ENCODE data around the gene RXFP4. TPM values are rescaled to one million over a fixed set of nuclear protein-coding genes. Genes with fewer than 3 reads are reported as not detected.

Gene RXFP4
- total and polyA plus RNA-seq, 4 donors = not detected

GRCh38 chr1:155942578-155943141 lies 1.2 kb downstream of the RXFP4 start:
- Histone ChIP-seq H3K4me3 (ENCODE audit: low read depth in 1 of 3, low read length in 3 of 3) (no peak overlapping the region), H3K9me3 (ENCODE audit: control insufficient read depth in 4 of 4, low read length in 3 of 4) (no peaks in the 10 kb centered on the region), H3K9ac (ENCODE audit: low read depth in 1 of 2, low read length in 2 of 2) (no peak overlapping the region), H3K27ac (ENCODE audit: low read depth in 1 of 2, low read length in 2 of 2) (no peak overlapping the region), H3K4me1 (ENCODE audit: control insufficient read depth in 4 of 4, insufficient read depth in 4 of 4, low read length in 3 of 4) (peaks cover 3 to 20% (median 8%) of the 10 kb centered on the region in 4 donors), H3K27me3 (ENCODE audit: control insufficient read depth in 4 of 4, insufficient read depth in 4 of 4, low read length in 3 of 4) (no peaks in the 10 kb centered on the region), H3K36me3 (ENCODE audit: control insufficient read depth in 4 of 4, insufficient read depth in 3 of 4, low read depth in 1 of 4, low read length in 3 of 4) (peaks cover 0 to 7% (median 0%) of the 10 kb centered on the region in 4 donors)
- DNase-seq (ENCODE audit: low spot score) = no peak
- WGBS = 84% methylated on average over 11 of the region's 11 CpGs
- no peak for TF ChIP-seq EGR1 (IDR thresholded peaks at IDR 0.05; ENCODE audit: low read depth in 2 of 2)
- TF ChIP-seq ZBTB33 (IDR thresholded peaks at IDR 0.05) = no peak
- no peak for TF ChIP-seq REST (IDR thresholded peaks at IDR 0.05)
- no peak for TF ChIP-seq CTCF (IDR thresholded peaks at IDR 0.05; ENCODE audit: low read depth, low read length, missing input control)
- TF ChIP-seq ATF3 (IDR thresholded peaks at IDR 0.05) = no peak
- TF ChIP-seq RAD21 (IDR thresholded peaks at IDR 0.05) = no peak
- no peak for TF ChIP-seq FOXA2 (IDR thresholded peaks at IDR 0.05)
- TF ChIP-seq YY1 (IDR thresholded peaks at IDR 0.05) = no peak
- no peak for TF ChIP-seq HNF4A (conservative IDR thresholded peaks at IDR 0.05)
- no peak for TF ChIP-seq RXRA (IDR thresholded peaks at IDR 0.05)
- no peak for TF ChIP-seq GABPA (IDR thresholded peaks at IDR 0.05 in 1 of 2, conservative IDR thresholded peaks at IDR 0.05 in 1 of 2)
- TF ChIP-seq SP1 (IDR thresholded peaks at IDR 0.05) = no peak
- TF ChIP-seq FOXA1 (IDR thresholded peaks at IDR 0.05) = no peak
- no peak for TF ChIP-seq JUND (IDR thresholded peaks at IDR 0.05)
- no peak for TF ChIP-seq NR2F2 (IDR thresholded peaks at IDR 0.05)
- no peak for TF ChIP-seq TAF1 (conservative IDR thresholded peaks at IDR 0.05)
- no peak for TF ChIP-seq HNF4G (IDR thresholded peaks at IDR 0.05)
- no peak for TF ChIP-seq MAX (IDR thresholded peaks at IDR 0.05)

All from liver (tissue), 9 donors.